ENCODE data around the gene ROCK2. TPM values are rescaled to one million over a fixed set of nuclear protein-coding genes. Genes with fewer than 3 reads are reported as not detected.

ROCK2 gene
- polyA plus RNA-seq, 3 donors from 2014 or later, result 3.1 to 15.1 (median 5.1) TPM

GRCh38 chr2:11133238-11133935, 211.0 kb downstream of the ROCK2 start:
- no peak for DNase-seq
- peak overlapping the region; percentile 86 to 94 (median 88) for H3K4me3 Mint-ChIP-seq
- peaks cover 26 to 31% of the 10 kb centered on the region in 2 donors for H3K4me1 Mint-ChIP-seq
- H3K36me3 Mint-ChIP-seq, result no peaks in the 10 kb centered on the region
- peaks cover 10 to 14% (median 12%) of the 10 kb centered on the region in 3 donors for H3K27me3 Mint-ChIP-seq (ENCODE audit: low read depth in 3 of 3)
- H3K9me3 Mint-ChIP-seq, result no peaks in the 10 kb centered on the region
- peak overlapping the region in 5 of 6 donors; percentile 54 to 90 (median 75) for H3K27ac Mint-ChIP-seq

DNA sequence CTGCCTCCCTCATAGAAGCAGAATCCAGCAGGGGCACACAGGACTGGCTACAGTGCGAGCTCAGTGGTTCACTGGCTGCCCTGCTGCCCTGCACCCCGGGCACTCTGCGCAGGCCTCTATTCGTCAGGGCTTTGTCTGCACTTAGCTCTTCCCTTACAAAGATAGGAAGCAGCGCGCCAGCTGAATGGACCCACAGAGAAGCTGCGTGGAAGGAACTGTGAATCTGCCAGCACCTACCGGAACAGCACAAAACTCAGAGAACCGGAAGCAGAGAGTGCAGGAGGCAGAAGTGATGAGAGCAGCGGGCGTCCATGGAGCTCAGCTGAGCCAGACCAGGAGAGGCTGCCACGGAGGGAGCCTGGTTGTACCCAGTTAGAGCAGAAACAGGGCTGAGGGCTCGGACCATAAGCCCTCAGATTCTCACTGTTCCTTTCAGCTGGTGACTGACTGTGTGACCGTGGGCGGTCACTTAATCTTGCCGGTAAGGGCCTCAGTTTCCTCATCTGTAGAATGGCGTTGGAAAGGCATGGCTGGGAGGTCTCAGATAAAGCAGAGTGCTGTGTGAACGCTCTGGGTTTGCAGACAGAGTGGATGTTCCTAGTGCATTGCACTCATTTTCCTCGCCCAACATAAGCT, 212.3 kb downstream of the ROCK2 start:
- DNase-seq, result no peak
- H3K9me3 Mint-ChIP-seq, result no peaks in the 10 kb centered on the region
- peak overlapping the region in 2 of 6 donors; percentile 75 to 88 for H3K27ac Mint-ChIP-seq
- peak overlapping the region; percentile 86 to 94 (median 88) for H3K4me3 Mint-ChIP-seq
- H3K36me3 Mint-ChIP-seq, result no peaks in the 10 kb centered on the region
- peaks cover 12 to 14% (median 12%) of the 10 kb centered on the region in 3 donors for H3K27me3 Mint-ChIP-seq (ENCODE audit: low read depth in 3 of 3)
- H3K4me1 Mint-ChIP-seq, result peaks cover 29 to 36% of the 10 kb centered on the region in 2 donors

DNA sequence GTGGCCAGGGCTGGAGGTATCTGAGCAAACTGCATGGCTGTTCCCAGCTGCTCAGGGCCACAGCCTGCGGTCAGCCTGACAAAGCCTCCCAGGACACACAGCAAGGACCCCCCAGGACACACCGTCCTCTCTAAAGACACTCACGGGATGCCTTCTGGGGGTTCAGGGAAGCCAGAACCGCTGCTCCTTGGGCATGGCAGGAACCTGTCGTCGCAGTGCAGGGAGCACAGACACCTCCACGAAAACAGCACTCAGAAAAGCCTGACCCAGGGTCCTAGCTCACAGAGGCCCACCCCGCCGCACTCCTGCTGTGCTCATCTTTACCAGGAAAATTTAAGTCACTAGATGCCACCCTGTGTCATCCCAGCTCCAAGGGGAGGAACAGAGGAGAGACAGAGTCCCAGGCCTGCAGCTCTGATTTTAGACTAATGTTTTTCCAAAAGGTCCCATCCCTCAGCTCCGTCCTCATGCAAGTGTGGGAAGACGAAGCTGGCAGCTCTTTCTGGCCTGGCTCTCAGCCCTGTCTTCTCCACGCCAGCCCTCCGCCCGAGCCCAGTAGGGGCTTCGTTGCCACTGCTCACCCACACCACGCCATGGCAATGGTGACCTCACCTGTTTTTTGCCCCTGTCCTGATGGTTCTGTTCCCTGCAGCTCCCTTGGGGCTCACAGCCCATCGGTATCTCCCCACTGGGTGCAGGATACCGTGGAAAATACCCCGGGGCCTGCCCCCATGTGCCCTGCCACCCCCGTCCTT, 213.1 kb downstream of the ROCK2 start:
- no peak for DNase-seq
- peaks cover 10 to 11% (median 10%) of the 10 kb centered on the region in 3 donors for H3K27me3 Mint-ChIP-seq (ENCODE audit: low read depth in 3 of 3)
- no peak overlapping the region for H3K27ac Mint-ChIP-seq
- H3K36me3 Mint-ChIP-seq, result no peaks in the 10 kb centered on the region
- H3K4me1 Mint-ChIP-seq, result peaks cover 29 to 36% of the 10 kb centered on the region in 2 donors
- peak overlapping the region; percentile 21 to 69 (median 41) for H3K4me3 Mint-ChIP-seq
- no peaks in the 10 kb centered on the region for H3K9me3 Mint-ChIP-seq

Other genes starting within 250 kb of the ROCK2 start
- gene SLC66A3, start 189.2 kb downstream of the ROCK2 start, polyA plus RNA-seq, result 100 to 1,000 TPM in 1 of 3 donors, 10 to 100 TPM in 2; 78.8 to 191 (median 88.2) TPM
- 1 to 10 TPM; 2.8 to 7.6 (median 6.6) TPM for gene E2F6, start 121.5 kb upstream of the ROCK2 start, polyA plus RNA-seq
- under 1 TPM in 1 of 3 donors, not detected in 2; 0.41 TPM for gene GREB1, start 189.4 kb upstream of the ROCK2 start, polyA plus RNA-seq